Gastroesophageal sphincter (tissue), 3 donors: ENCODE measurements around the gene LMF1.

Source experiments
- EP300 ChIP-seq: sonication (generic); formaldehyde crosslinking; IDR thresholded peaks from one replicate; pipeline ENCODE4 v1.6.1; 2017; ENCODE audit warnings: antibody characterized with exemption, mild to moderate bottlenecking
- POLR2A ChIP-seq, 2 donors: fragments of 450-650 bp; IDR thresholded peaks; one replicate each; pipeline ENCODE4 v1.6.1; 2017; ENCODE audit warnings: antibody characterized with exemption in 2 of 2, mild to moderate bottlenecking in 2 of 2, moderate library complexity in 1 of 2
- POLR2AphosphoS5 ChIP-seq: sonication (generic); formaldehyde crosslinking; IDR thresholded peaks from one replicate; pipeline ENCODE4 v1.6.1; 2017; ENCODE audit warnings: antibody characterized with exemption
- TF ChIP-seq, protein P1 (sequence below), 4 experiments: fragments of 200-600 bp in 2 of 4; fragments of 450-650 bp in 2 of 4; sonication (generic) in 1 of 4; IDR thresholded peaks; one replicate each; pipeline ENCODE4 v1.5.1; 2017 to 2019; ENCODE audit warnings: antibody characterized with exemption in 4 of 4, mild to moderate bottlenecking in 2 of 4, moderate library complexity in 2 of 4

DNA sequence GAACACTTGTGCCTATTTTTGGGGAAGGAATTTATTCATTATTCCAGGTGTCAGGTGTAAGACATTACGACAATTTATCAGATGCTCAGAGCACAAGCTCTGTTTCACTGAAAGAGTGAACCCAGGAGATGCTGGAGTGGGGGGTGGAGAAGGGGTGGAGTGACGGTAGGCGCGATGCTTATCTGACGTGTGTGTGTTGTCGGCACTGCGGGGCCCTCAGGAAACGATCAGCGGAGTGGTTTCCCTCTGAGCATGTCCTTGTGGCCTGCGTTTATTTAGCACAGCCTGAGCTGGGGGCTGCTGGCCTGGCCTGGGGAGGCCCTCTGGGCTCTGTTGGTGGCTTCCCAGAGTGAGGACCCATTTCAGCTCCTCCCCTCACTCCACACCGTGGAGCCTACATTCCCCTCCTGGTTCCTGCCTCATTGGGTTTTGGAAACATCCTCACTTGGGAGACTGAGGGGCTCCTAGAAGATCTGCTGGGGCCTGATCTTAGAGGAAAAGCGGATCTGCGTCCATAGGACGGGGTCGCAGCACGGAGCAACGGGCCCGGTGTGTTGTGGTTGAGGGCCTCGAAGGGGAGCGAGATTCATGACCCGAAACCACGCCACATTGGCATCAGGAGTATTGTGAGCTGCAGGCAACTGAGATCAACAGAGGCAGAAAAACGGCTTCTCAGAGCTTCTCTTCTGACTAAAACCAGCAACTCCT lies 151.3 kb downstream of the LMF1 start:
- TF ChIP-seq, protein P1, sequence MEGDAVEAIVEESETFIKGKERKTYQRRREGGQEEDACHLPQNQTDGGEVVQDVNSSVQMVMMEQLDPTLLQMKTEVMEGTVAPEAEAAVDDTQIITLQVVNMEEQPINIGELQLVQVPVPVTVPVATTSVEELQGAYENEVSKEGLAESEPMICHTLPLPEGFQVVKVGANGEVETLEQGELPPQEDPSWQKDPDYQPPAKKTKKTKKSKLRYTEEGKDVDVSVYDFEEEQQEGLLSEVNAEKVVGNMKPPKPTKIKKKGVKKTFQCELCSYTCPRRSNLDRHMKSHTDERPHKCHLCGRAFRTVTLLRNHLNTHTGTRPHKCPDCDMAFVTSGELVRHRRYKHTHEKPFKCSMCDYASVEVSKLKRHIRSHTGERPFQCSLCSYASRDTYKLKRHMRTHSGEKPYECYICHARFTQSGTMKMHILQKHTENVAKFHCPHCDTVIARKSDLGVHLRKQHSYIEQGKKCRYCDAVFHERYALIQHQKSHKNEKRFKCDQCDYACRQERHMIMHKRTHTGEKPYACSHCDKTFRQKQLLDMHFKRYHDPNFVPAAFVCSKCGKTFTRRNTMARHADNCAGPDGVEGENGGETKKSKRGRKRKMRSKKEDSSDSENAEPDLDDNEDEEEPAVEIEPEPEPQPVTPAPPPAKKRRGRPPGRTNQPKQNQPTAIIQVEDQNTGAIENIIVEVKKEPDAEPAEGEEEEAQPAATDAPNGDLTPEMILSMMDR (IDR thresholded peaks at IDR 0.05), result no peak
- TF ChIP-seq EP300 (no peak), POLR2AphosphoS5 (no peak), POLR2A (IDR thresholded peaks at IDR 0.05) (no peak)
